ENCODE results near the gene SACM1L. TPM values are rescaled to one million over a fixed set of nuclear protein-coding genes. Genes with fewer than 3 reads are reported as not detected.

SACM1L gene
- total RNA-seq, 1 experiment from 2014 or later, result 79.6 TPM

DNA sequence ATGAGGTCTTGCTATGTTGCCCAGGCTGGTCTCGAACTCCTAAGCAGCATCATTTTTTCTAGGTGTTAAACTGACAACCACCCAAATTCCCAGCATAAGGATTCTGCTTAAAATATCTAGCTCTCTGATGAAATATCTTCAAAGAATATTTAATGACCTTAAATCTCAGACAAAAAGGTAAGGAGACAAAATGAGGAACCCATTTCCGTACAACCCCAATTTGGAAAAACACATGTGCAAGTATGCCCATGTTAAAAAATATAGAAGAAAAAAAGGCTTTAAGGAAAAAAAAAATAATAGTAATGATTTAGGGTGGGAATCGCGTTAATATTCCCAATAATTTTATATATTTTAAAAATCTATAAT is 1.4 kb upstream of the SACM1L start:
- TF ChIP-seq ZBTB21 (CRISPR knock-in tag; IDR thresholded peaks at IDR 0.05; ENCODE audit: borderline replicate concordance), result no peak
- ChIA-PET CTCF (interaction anchor here (3.5 kb wide), 1 partner anchor 28 kb away, joined by 23 read pairs; no protein-coding TSS in a partner anchor), POLR2A (interaction anchor here (0.7 kb wide), 1 partner anchor 9 kb away, joined by 3 read pairs; no protein-coding TSS in a partner anchor)
- no peak overlapping the region for H3K27ac Mint-ChIP-seq
- peaks cover 4% of the 10 kb centered on the region for H3K27me3 Mint-ChIP-seq (ENCODE audit: low read depth)
- ATAC-seq (no peak), DNase-seq (ENCODE audit: low spot score) (no peak)
- H3K4me1 Mint-ChIP-seq, result peaks cover 61% of the 10 kb centered on the region
- peaks cover 23% of the 10 kb centered on the region for H3K36me3 Mint-ChIP-seq
- H3K9me3 Mint-ChIP-seq, result peaks cover 9% of the 10 kb centered on the region
- H3K4me3 Mint-ChIP-seq, result peak overlapping the region; percentile 84

DNA sequence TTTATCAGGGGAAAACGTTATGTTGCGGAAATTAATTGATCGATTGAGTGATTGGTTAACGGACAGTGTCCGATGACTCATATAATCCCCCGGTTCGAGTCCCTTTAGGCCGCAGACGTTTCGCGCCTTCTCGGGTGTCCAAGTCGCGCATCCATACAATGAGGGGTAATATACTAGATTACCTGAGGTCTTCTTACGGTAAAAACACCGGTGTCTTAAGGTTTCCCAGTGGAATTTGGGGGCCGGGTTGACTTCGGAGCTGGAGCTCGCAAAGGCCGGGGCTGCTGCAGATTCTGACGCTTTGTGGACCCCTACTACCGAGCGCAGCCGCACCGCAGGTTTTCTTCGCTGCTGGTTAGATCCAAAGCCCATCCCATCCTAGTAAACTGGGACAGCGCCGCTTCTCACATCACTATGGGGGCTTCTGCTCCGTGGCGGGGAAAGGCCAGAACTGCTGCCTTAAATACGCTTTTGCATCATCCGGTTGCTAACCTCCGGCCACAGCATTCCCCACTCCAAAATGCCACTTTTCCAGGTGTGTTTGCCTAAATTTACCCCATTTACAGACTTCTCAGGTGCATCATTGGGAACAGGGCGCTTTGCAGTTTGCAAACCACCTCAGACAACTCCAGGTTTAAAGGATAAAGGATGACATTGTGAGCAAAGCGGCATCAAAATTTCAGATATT is 858 bp upstream of the SACM1L start:
- peaks cover 5% of the 10 kb centered on the region; the same call in 1 of the 2 replicates for H3K9me3 Mint-ChIP-seq
- ATAC-seq (peak; percentile 42), DNase-seq (ENCODE audit: low spot score) (peak; percentile 57)
- peak overlapping the region; percentile 95 for H3K27ac Mint-ChIP-seq
- peaks cover 20% of the 10 kb centered on the region for H3K36me3 Mint-ChIP-seq
- peak overlapping the region; percentile 84 for H3K4me3 Mint-ChIP-seq
- ChIA-PET CTCF (interaction anchor here (1.1 to 3.5 kb wide), 2 partner anchors 28 to 31 kb away, joined by 5 to 23 read pairs; no protein-coding TSS in a partner anchor), POLR2A (interaction anchor here (0.7 kb wide), 2 partner anchors 10 kb away, joined by 3 read pairs; no protein-coding TSS in a partner anchor)
- H3K4me1 Mint-ChIP-seq, result peaks cover 61% of the 10 kb centered on the region
- H3K27me3 Mint-ChIP-seq (ENCODE audit: low read depth), result peaks cover 4% of the 10 kb centered on the region
- TF ChIP-seq SMAD4 (CRISPR knock-in tag; IDR thresholded peaks at IDR 0.05) (no peak), ZNF317 (CRISPR knock-in tag; IDR thresholded peaks at IDR 0.05; ENCODE audit: borderline replicate concordance, low read depth) (no peak), IRF1 (CRISPR knock-in tag; IDR thresholded peaks at IDR 0.05) (no peak), TEAD4 (CRISPR knock-in tag; IDR thresholded peaks at IDR 0.05) (no peak), NFE2L1 (CRISPR knock-in tag; IDR thresholded peaks at IDR 0.05) (no peak), ZMAT4 (CRISPR knock-in tag; IDR thresholded peaks at IDR 0.05) (no peak), ATF6 (CRISPR knock-in tag; IDR thresholded peaks at IDR 0.05) (no peak), GTF2I (CRISPR knock-in tag; conservative IDR thresholded peaks at IDR 0.05) (no peak), RELA (CRISPR knock-in tag; IDR thresholded peaks at IDR 0.05; ENCODE audit: borderline replicate concordance) (no peak), MYBL2 (CRISPR knock-in tag; IDR thresholded peaks at IDR 0.05) (no peak), PRRX2 (CRISPR knock-in tag; IDR thresholded peaks at IDR 0.05) (no peak), E2F4 (CRISPR knock-in tag; IDR thresholded peaks at IDR 0.05; ENCODE audit: borderline replicate concordance, low read depth) (no peak), E2F5 (CRISPR knock-in tag; IDR thresholded peaks at IDR 0.05) (no peak), FOXP1 (CRISPR knock-in tag; IDR thresholded peaks at IDR 0.05; ENCODE audit: borderline replicate concordance) (no peak), FOXK1 (CRISPR knock-in tag; IDR thresholded peaks at IDR 0.05) (no peak), ESRRA (CRISPR knock-in tag; IDR thresholded peaks at IDR 0.05; ENCODE audit: borderline replicate concordance) (no peak), MXD4 (CRISPR knock-in tag; IDR thresholded peaks at IDR 0.05; ENCODE audit: borderline replicate concordance) (no peak), CREM (CRISPR knock-in tag; IDR thresholded peaks at IDR 0.05) (no peak), JAZF1 (CRISPR knock-in tag; IDR thresholded peaks at IDR 0.05) (no peak)
